HepG2 (cell line): Measurements from ENCODE around the gene TMEM107. TPM values are rescaled to one million over a fixed set of nuclear protein-coding genes. Genes with fewer than 3 reads are reported as not detected.
A peak's percentile ranks its signal among the peaks of the same experiment; 100 is the strongest.

Experiments used
- FOXM1 ChIP-seq: sonication (generic); formaldehyde crosslinking; IDR thresholded peaks from 2 replicates; pipeline ENCODE4 v1.5.0; 2020; ENCODE audit warnings: missing genetic modification reagents
- JDP2 ChIP-seq: sonication (generic); formaldehyde crosslinking; IDR thresholded peaks from 2 replicates; pipeline ENCODE4 v1.8.1; 2022; ENCODE audit warnings: missing genetic modification reagents, borderline replicate concordance
- KMT2B ChIP-seq: IDR thresholded peaks from 2 replicates; pipeline ENCODE4 v1.6.1; 2016; ENCODE audit warnings: missing genetic modification reagents, missing compliant biosample characterization
- NFYB ChIP-seq: sonication (generic); formaldehyde crosslinking; IDR thresholded peaks from 2 replicates; pipeline ENCODE4 v1.4.0; 2020; ENCODE audit warnings: missing genetic modification reagents
- PHF21A ChIP-seq: sonication (generic); formaldehyde crosslinking; IDR thresholded peaks from 2 replicates; pipeline ENCODE4 v1.5.0; 2020; ENCODE audit warnings: mild to moderate bottlenecking, missing genetic modification reagents
- REXO4 ChIP-seq: sonication (generic); formaldehyde crosslinking; IDR thresholded peaks from 2 replicates; pipeline ENCODE4 v1.8.0; 2022; ENCODE audit warnings: missing genetic modification reagents, mild to moderate bottlenecking, borderline replicate concordance
- ZBTB46 ChIP-seq: sonication (generic); formaldehyde crosslinking; IDR thresholded peaks from 2 replicates; pipeline ENCODE4 v1.4.0; 2020; ENCODE audit warnings: mild to moderate bottlenecking, missing genetic modification reagents, borderline replicate concordance
- ZFP90 ChIP-seq: sonication (generic); formaldehyde crosslinking; IDR thresholded peaks from 2 replicates; pipeline ENCODE4 v1.8.0; 2022; ENCODE audit warnings: missing genetic modification reagents, mild to moderate bottlenecking, inconsistent platforms, borderline replicate concordance
- ZFX ChIP-seq: sonication (generic); formaldehyde crosslinking; IDR thresholded peaks from 2 replicates; pipeline ENCODE4 v1.4.0; 2020; ENCODE audit warnings: mild to moderate bottlenecking, low read depth, missing genetic modification reagents, moderate library complexity
- ZNF354B ChIP-seq: sonication (generic); formaldehyde crosslinking; IDR thresholded peaks from 2 replicates; pipeline ENCODE4 v1.8.0; 2022; ENCODE audit warnings: mild to moderate bottlenecking, missing genetic modification reagents
- ZNF431 ChIP-seq: sonication (generic); formaldehyde crosslinking; IDR thresholded peaks from 2 replicates; pipeline ENCODE4 v1.9.0; 2022; ENCODE audit warnings: missing genetic modification reagents, low read depth, mild to moderate bottlenecking, borderline replicate concordance
- ZNF446 ChIP-seq: sonication (generic); formaldehyde crosslinking; IDR thresholded peaks from 2 replicates; pipeline ENCODE4 v1.5.0; 2020; ENCODE audit warnings: mild to moderate bottlenecking, missing genetic modification reagents
- ZNF451 ChIP-seq: sonication (generic); formaldehyde crosslinking; IDR thresholded peaks from 2 replicates; pipeline ENCODE4 v1.5.0; 2020; ENCODE audit warnings: mild to moderate bottlenecking, missing genetic modification reagents
- ZNF878 ChIP-seq: sonication (generic); formaldehyde crosslinking; IDR thresholded peaks from 2 replicates; pipeline ENCODE4 v1.8.1; 2023; ENCODE audit warnings: mild to moderate bottlenecking, missing genetic modification reagents, moderate library complexity
- polyA plus RNA-seq, 8 experiments: library from polyadenylated mRNA; depleted of rRNA in 3 of 8; stranded (reverse) in 7 of 8; unstranded in 1 of 8; fragments of >200 nt; fragmentation: Illumina TruSeq in 4 of 8; extraction: Trizol in 4 of 8; gene quantifications; 2 replicates each; pipeline versions ENCODE4 v1.2.1 to v1.2.3, GENCODE V29; 2011 to 2016; ENCODE audit warnings: low read depth in 4 of 8, missing spikeins in 1 of 8, mixed read lengths in 1 of 8; ENCODE audit not compliant: insufficient read depth in 1 of 8
- total RNA-seq, 5 experiments: library from RNA; depleted of rRNA; stranded (reverse); fragments of >200 nt; fragmentation: Illumina TruSeq; extraction: Trizol; gene quantifications; 2 replicates each; pipeline ENCODE4 v1.2.3, GENCODE V29; 2016; ENCODE audit warnings: low read depth in 1 of 5
- TF ChIP-seq, protein P1 (sequence below): sonication (generic); formaldehyde crosslinking; IDR thresholded peaks from 2 replicates; pipeline ENCODE4 v1.4.0; 2020; ENCODE audit warnings: mild to moderate bottlenecking, missing genetic modification reagents
- TF ChIP-seq, protein P2 (sequence below): sonication (generic); formaldehyde crosslinking; IDR thresholded peaks from 2 replicates; pipeline ENCODE4 v1.4.0; 2020; ENCODE audit warnings: missing genetic modification reagents

TMEM107 gene
- total and polyA plus RNA-seq, 2 of the 13 experiments (the other 11 are each of a cell fraction or from before 2014, with no cell fraction given): 7.2 to 15.3 TPM

DNA sequence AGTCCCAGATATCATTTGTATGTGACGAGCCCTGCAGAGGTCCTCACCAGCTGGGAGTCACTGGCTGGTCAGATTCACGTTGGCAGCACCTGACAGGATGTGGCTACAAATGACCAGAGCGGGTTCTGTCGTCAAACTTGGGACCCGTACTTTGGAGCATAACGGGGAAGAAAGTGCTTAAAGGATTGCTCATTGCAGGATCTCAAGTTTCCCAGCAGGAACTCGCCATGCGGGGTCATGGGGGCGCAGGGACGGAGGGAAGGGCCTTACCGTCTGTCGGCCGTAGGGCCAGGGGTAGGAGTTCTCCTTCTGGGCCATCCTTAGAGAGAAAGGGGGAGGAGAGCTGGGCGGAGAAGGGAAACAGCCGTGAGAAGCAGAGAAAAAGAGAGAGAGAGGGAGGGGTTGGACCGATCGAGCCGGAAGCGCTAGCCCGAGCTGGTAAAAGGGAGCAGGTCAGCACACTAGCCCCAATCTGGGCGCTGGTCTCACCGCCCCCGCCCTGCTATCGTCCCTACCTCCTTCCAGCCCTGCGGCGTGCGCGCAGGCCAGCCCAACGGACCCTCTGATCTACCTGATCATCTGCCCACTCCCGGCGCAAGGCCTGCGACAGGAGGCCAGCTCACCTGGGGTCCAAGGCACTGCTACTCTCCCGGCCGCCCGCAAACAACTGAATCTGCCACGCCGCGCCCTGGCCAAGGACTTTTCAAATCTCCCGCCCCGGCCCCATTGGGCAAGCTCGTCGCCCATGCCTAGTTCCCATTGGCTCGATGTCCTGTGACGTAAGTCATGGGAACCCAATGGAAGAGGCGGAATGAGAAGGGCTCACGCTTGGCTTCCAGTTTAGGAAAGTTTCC, 34.0 kb upstream of the TMEM107 start, which contains the start of gene AURKB (continued):
- TF ChIP-seq, protein P1, sequence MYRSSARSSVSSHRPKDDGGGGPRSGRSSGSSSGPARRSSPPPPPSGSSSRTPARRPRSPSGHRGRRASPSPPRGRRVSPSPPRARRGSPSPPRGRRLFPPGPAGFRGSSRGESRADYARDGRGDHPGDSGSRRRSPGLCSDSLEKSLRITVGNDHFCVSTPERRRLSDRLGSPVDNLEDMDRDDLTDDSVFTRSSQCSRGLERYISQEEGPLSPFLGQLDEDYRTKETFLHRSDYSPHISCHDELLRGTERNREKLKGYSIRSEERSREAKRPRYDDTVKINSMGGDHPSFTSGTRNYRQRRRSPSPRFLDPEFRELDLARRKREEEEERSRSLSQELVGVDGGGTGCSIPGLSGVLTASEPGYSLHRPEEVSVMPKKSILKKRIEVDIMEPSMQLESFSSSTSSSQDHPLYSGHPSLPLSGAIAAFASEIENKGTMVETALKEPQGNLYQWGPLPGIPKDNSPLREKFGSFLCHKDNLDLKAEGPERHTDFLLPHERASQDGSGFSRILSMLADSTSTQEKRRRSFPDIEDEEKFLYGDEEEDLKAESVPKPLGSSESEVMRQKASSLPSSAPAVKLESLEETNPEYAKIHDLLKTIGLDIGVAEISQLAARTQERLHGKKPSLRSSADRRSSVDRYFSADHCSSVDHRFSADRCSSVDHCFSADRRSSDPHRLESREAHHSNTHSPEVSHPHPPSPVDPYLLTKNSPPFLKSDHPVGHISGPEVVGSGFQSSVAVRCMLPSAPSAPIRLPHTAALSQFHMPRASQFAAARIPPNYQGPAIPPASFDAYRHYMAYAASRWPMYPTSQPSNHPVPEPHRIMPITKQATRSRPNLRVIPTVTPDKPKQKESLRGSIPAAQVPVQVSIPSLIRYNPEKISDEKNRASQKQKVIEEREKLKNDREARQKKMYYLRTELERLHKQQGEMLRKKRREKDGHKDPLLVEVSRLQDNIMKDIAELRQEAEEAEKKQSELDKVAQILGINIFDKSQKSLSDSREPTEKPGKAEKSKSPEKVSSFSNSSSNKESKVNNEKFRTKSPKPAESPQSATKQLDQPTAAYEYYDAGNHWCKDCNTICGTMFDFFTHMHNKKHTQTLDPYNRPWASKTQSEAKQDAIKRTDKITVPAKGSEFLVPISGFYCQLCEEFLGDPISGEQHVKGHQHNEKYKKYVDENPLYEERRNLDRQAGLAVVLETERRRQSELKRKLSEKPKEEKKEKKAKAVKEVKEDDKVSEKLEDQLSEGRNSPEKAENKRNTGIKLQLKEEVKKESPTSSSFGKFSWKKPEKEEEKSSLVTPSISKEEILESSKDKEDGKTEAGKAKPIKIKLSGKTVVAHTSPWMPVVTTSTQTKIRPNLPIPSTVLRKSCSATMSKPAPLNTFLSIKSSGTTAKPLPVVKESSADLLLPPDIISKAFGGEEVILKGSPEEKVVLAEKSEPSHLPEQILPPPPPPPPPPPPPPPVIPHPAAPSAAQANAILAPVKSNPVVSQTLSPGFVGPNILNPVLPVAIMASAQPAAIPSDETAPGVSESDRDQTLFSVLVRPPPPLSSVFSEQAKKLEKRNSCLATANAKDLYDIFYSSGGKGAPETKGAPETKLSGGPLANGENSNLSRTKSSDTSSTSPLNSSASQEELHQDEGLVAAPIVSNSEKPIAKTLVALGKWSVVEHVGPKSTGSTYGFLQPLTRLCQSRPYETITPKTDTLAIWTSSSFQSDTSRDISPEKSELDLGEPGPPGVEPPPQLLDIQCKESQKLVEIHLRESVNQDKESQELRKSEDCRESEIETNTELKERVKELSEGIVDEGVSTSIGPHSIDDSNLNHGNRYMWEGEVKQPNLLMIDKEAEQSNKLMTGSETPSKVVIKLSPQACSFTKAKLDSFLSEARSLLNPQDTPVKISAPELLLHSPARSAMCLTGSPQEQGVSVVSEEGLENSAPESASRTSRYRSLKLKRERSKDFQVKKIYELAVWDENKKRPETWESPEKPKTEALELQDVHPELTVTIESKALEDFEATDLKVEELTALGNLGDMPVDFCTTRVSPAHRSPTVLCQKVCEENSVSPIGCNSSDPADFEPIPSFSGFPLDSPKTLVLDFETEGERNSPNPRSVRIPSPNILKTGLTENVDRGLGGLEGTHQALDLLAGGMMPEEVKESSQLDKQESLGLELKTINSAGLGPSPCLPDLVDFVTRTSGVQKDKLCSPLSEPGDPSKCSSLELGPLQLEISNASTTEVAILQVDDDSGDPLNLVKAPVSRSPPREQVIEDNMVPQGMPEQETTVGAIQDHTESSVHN: no peak; the same call in 1 of the 2 replicates
- TF ChIP-seq ZFX (CRISPR knock-in tag) (peak; percentile 92), ZFP90 (CRISPR knock-in tag) (peak; percentile 68; the same call in 1 of the 2 replicates), FOXM1 (CRISPR knock-in tag) (peak; percentile 83; the same call in 1 of the 2 replicates), REXO4 (CRISPR knock-in tag) (peak; percentile 54; the same call in 1 of the 2 replicates), ZNF431 (CRISPR knock-in tag) (peak; percentile 31; the same call in 1 of the 2 replicates), ZBTB46 (CRISPR knock-in tag) (no peak), ZNF446 (CRISPR knock-in tag) (0 out of 2 replicates have a peak, but pooled peaks have one; percentile 40), KMT2B (CRISPR knock-in tag) (peak; percentile 56), PHF21A (CRISPR knock-in tag) (peak; percentile 62; the same call in 1 of the 2 replicates), JDP2 (CRISPR knock-in tag) (no peak), ZNF878 (CRISPR knock-in tag) (peak; percentile 69), ZNF451 (CRISPR knock-in tag) (0 out of 2 replicates have a peak, but pooled peaks have one; percentile 35), NFYB (CRISPR knock-in tag) (peak; percentile 92), ZNF354B (peak; percentile 16; the same call in 1 of the 2 replicates)
- TF ChIP-seq, protein P2, sequence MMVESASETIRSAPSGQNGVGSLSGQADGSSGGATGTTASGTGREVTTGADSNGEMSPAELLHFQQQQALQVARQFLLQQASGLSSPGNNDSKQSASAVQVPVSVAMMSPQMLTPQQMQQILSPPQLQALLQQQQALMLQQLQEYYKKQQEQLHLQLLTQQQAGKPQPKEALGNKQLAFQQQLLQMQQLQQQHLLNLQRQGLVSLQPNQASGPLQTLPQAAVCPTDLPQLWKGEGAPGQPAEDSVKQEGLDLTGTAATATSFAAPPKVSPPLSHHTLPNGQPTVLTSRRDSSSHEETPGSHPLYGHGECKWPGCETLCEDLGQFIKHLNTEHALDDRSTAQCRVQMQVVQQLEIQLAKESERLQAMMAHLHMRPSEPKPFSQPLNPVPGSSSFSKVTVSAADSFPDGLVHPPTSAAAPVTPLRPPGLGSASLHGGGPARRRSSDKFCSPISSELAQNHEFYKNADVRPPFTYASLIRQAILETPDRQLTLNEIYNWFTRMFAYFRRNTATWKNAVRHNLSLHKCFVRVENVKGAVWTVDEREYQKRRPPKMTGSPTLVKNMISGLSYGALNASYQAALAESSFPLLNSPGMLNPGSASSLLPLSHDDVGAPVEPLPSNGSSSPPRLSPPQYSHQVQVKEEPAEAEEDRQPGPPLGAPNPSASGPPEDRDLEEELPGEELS (CRISPR knock-in tag): peak; percentile 56
